Motor neuron (in vitro differentiated cells): ENCODE measurements around the gene TIMP1. TPM values are rescaled to one million over a fixed set of nuclear protein-coding genes. Genes with fewer than 3 reads are reported as not detected.
"Not testable (repeated sequence)": the region's sequence is repeated elsewhere in the genome, so short reads cannot be mapped to it uniquely, and the experiment has no call there.

Experiments used
- ATAC-seq, 8 experiments: fragments of 200-7000 bp; cut with Tn5 transposase; replicated peaks in 6 of 8; 2 replicates each; pipeline ENCODE4 v1.8.0; 2021; ENCODE audit warnings: mild to moderate bottlenecking in 8 of 8, moderate library complexity in 8 of 8
- H3K27ac ChIP-seq, 2 donors: fragments of 250-450 bp; sonication (Bioruptor Pico); 2 replicates each; pipeline ENCODE4 v1.9.0; 2021; ENCODE audit warnings: antibody characterized with exemption in 2 of 2, mild to moderate bottlenecking in 2 of 2, moderate library complexity in 1 of 2
- H3K4me1 ChIP-seq, 2 donors: fragments of 250-450 bp; sonication (Bioruptor Pico); replicated peaks in 1 of 2; 2 replicates each; pipeline ENCODE4 v1.6.1; 2021; ENCODE audit warnings: antibody characterized with exemption in 2 of 2, mild to moderate bottlenecking in 2 of 2, moderate library complexity in 1 of 2
- H3K4me3 ChIP-seq, 5 donors: fragments of 250-450 bp; sonication (Bioruptor Pico); 2 replicates each; pipeline ENCODE4 v1.9.0; 2021; ENCODE audit warnings: antibody characterized with exemption in 5 of 5, mild to moderate bottlenecking in 5 of 5, moderate library complexity in 4 of 5
- WGBS, 10 experiments: fragments of 450-650 bp; shearing (Covaris generic); methylation state at CpG; one replicate each; pipeline ENCODE4 v1.0.0; 2022; 5-methylcytosine and 5-hydroxymethylcytosine counted together
- in situ Hi-C, 9 experiments: fragments of 400-800 bp; cut with MboI; loops; one replicate each; pipeline ENCODE4 v1.15.0; 2021; ENCODE audit warnings: low sequenced_read_pairs in 9 of 9, low pct_unique_long_range_greater_than_20kb in 2 of 9; ENCODE audit not compliant: unreplicated experiment in 9 of 9
- total RNA-seq, 8 experiments: library from RNA; unstranded; fragments of 300-600 nt; gene quantifications; 2 replicates each; pipeline versions ENCODE4 v1.2.3 to v1.2.4, GENCODE V29; 2022

Gene TIMP1
- total RNA-seq, 8 experiments from 2014 or later, result 27.2 to 9,569 (median 190) TPM

DNA sequence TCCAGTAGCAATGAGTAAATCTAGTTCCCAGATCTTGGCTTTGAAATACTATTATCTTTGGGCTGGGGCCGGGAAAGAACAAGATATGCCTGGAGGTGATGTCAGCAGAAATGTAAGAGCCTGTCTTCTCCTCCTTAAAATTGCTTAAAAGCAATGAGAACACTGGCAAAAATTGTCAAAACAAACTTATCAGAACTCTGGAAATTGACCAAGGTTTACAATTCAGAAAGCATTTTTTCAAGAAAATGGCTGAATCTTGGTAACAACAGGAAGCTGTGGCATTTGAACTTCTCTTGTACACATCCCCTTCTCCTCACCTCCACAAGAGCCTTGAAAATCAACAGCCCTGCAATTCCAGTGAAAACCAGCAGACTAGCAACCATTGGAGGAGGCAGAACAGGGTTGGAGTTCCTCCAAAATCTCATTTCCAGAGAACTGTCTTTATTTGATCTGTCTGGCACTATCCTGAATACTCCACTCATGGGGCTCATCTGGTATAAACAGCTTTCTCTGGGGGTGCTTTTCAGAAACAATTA, 13.5 kb downstream of the TIMP1 start:
- peak in 3 of 8 experiments; percentile 71 to 84 (median 74) for ATAC-seq

DNA sequence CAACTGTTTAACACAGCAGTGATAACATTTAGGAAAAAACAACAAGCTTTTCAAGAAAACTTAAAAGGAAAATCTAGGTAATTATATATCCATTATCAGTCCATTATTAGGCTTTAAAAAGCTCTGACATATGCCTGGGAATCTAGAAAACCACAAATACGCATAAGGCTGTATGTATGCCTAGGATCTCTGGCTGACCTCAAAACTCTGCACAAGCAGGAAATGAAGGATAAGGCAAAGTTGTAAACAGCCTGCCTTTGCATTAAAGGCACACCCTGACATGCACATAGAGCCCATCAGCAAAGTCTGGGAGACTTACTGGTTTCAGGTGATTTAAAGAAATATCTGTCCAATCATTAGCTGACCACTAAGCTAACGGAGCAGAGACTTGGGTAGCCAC, 14.0 kb downstream of the TIMP1 start:
- no peaks in the 10 kb centered on the region for H3K4me1 ChIP-seq
- peak in 3 of 8 experiments; percentile 90 to 98 (median 96) for ATAC-seq
- in situ Hi-C loops, result no loop called here
- H3K27ac ChIP-seq, result no peak overlapping the region
- no peak overlapping the region for H3K4me3 ChIP-seq
- 0 to 88% (median 80%) methylated on average over 1 to 2 of the region's 2 CpGs; no CpG with 5 or more reads in 7 of the 10 experiments for WGBS, 10 experiments

More for the DNA sequence above, 13.5 kb downstream of the TIMP1 start:
- 60 to 100% methylated on average over 1 of the region's 1 CpG; no CpG with 5 or more reads in 8 of the 10 experiments for WGBS, 10 experiments
- Histone ChIP-seq H3K27ac (no peak overlapping the region), H3K4me1 (no peaks in the 10 kb centered on the region), H3K4me3 (no peak overlapping the region)
- in situ Hi-C loops, result no loop called here

DNA sequence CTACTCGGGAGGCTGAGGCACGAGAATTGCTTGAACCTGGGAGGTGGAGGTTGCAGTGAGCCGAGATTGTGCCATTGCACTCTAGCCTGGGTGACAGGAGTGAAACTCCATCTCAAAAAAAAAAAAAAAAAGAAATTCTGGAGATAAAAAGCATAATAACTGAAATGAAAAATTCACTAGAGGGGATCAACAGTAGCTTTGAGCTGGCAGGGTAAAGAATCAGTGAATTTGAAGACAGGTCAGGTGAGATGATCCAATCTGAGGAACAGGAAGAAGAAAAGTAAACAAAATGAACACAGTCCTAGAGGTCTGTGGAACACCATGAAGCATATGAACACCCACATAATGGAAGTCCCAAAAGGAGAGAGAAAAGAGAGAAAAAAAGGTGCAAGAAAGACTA, 15.0 kb downstream of the TIMP1 start:
- WGBS, 10 experiments, result 49% methylated on average over 3 of the region's 3 CpGs; no CpG with 5 or more reads in 9 of the 10 experiments
- in situ Hi-C loops, result no loop called here
- Histone ChIP-seq H3K27ac (no peak overlapping the region), H3K4me3 (no peak overlapping the region), H3K4me1 (no peaks in the 10 kb centered on the region)
- ATAC-seq, result no peak

DNA sequence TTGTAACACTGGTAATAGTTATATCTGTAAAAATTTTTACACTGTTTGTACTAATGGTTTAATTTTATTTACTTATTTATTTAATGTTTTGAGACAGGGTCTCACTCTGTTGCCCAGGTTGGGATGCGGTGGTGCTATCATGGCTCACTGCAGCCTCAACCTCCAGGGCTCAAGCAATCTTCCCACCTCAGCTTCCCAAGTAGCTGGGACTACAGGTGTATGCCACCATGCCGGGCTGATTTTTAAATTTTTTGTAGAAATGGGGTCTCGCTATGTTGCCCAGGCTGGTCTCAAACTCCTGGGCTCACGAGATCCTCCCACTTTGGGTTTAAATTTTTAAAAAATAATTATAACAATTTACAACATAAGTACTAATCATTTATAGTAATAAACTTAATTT, 20.9 kb downstream of the TIMP1 start:
- in situ Hi-C loops, ATAC-seq: not testable (repeated sequence)

DNA sequence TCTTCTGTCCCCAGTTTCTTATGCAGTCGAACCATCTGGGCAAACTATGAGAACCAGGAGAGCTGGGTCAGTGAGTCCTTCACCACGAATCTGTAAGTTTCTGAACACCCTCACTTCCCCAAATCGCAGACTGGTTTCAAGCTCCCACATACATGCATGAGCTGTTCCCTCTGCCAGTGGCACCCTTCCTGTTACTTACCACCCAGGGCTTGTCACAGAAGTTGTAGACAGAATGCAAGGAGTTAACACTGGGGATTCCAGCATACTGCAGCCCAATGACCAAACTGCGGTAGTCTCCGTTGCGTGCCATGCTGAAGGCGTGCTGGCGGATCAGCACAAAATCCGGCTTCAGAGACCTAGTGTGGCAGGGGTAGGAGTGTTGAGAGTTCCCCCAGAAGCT, 22.8 kb downstream of the TIMP1 start:
- 59 to 100% (median 100%) methylated on average over 1 to 8 of the region's 9 CpGs; no CpG with 5 or more reads in 7 of the 10 experiments for WGBS, 10 experiments
- in situ Hi-C loops, result no loop called here

More for the DNA sequence above, 20.9 kb downstream of the TIMP1 start:
- not testable (repeated sequence) for H3K4me1 ChIP-seq, H3K4me3 ChIP-seq, H3K27ac ChIP-seq
- WGBS, 10 experiments, result 39 to 90% (median 80%) methylated on average over 2 to 4 of the region's 4 CpGs; no CpG with 5 or more reads in 6 of the 10 experiments

DNA sequence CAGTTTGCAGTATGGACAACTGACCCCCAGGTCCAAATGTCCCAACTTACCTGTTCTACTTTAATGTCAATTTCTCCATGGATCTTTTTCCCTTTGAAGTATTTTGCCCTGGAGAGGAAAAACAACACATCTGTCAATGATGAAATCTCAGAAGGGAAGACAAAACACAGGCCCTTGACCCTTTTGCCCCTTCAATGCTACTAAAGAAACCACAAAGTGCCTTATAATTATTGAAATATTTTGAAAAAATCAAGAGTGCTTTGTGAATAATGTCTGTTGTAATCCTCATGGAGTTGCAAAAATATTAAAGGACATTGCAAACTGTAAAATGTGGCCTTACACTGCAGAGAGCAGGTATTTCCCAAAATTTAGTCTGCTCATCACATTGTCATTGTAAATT, 24.9 kb downstream of the TIMP1 start:
- ATAC-seq, result no peak
- Histone ChIP-seq H3K4me3 (no peak overlapping the region), H3K4me1 (peaks cover 0 to 3% of the 10 kb centered on the region in 2 donors), H3K27ac (no peak overlapping the region)
- in situ Hi-C loops, result no loop called here

More for the DNA sequence above, 22.8 kb downstream of the TIMP1 start:
- H3K4me3 ChIP-seq, result no peak overlapping the region
- peaks cover 0 to 3% of the 10 kb centered on the region in 2 donors for H3K4me1 ChIP-seq
- H3K27ac ChIP-seq, result no peak overlapping the region
- no peak for ATAC-seq

DNA sequence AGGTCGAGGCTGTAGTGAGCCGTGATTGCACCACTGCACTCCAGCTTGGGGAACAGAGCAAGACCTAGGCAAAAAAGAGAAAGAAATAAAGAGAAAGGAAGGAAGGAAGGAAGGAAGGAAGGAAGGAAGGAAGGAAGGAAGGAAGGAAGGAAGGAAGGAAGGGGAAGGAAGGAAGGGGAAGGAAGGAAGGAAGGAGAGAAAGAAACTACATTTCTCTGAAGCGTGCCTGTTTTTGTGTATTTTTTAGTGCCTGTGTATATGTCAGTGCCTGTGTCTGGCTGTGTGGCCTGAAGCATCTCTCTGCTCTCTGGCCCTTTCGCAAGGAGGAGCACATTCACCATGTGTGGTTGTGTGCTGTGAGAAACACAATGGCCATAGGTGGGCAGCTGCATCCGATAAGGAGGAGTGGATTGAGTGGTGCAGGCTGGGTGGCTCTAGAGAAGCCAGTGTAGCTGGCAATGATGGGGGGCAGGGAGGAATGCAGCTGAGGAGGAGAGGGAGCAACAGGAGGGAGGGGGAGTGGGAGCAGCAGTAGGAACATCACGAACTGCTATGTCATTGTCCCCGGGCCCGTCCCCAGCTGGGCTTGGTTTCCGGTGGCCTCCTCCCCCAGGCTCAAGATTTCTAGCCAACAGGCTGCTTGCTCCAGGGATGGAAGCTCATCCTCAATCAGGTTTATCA, 26.0 kb downstream of the TIMP1 start:
- Histone ChIP-seq H3K4me3 (no peak overlapping the region), H3K27ac (no peak overlapping the region), H3K4me1 (peaks cover 0 to 3% of the 10 kb centered on the region in 2 donors)
- in situ Hi-C loops, result no loop called here
- ATAC-seq, result peak in 6 of 8 experiments; percentile 28 to 95 (median 91)
- 0 to 80% (median 60%) methylated on average over 1 of the region's 9 CpGs; no CpG with 5 or more reads in 7 of the 10 experiments for WGBS, 10 experiments

DNA sequence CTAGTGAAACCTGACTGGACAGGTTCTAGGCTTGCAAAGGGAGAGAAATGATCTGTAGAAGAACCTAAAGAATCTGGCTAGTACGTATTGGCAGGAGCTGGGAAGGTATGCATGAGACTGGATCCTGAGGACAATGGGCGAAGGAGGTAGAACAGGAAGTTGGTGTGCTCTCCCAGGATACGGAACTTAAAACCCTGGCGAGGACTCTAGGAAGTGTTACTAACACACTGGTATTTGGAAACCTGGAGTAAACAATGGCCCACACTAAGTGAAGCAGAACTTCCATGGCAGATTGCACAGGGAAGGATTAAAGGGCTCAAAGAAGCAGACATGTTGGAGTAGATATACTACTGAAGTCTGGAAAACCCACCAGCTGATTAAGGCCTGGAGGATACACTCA, 28.3 kb downstream of the TIMP1 start:
- in situ Hi-C loops, result no loop called here
- Histone ChIP-seq H3K4me1 (peaks cover 0 to 3% of the 10 kb centered on the region in 2 donors), H3K4me3 (no peak overlapping the region), H3K27ac (no peak overlapping the region)
- 45% methylated on average over 4 of the region's 4 CpGs; no CpG with 5 or more reads in 9 of the 10 experiments for WGBS, 10 experiments
- ATAC-seq, result no peak

DNA sequence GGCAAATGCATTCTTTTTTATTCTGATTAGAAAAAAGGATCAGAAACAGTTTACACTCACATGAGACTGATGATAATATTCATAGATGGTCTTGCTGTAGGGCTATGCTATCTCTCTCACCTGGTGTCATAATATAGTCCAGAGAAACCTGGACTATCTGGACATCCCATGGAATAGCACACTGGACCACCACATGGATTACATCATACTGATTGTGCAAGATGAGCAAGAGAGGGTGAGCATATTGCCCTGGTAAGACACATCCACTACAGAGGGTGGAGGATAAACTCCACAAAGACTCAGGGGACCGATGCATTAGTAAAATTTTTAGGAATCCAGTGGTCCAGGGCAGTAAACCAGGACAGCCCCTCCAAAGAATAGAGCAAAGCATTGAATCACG, 29.3 kb downstream of the TIMP1 start:
- 40 to 100% (median 50%) methylated on average over 1 to 2 of the region's 2 CpGs; no CpG with 5 or more reads in 7 of the 10 experiments for WGBS, 10 experiments
- no peak for ATAC-seq
- H3K4me1 ChIP-seq, result peaks cover 0 to 3% of the 10 kb centered on the region in 2 donors
- in situ Hi-C loops, result no loop called here
- H3K4me3 ChIP-seq, result no peak overlapping the region
- no peak overlapping the region for H3K27ac ChIP-seq

DNA sequence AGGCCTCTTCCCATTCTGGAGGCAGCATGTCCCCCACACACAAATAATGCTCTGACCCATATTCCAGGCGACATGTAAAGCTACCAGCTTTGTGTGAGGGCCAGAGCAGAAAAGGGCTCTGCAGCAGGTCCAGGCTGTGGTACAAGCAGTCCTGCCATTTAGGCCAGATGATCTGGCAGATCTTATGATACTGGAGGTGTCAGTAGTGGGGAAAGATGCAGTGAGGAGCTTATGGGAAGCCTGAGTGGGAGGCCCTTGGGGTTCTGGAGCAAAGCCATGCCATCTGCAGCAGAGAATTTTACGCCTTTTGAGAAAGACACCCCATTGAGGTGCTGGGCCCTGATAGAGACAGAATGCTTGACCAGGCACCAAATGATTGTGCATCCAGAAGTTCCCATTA, 29.7 kb downstream of the TIMP1 start:
- Histone ChIP-seq H3K4me1 (peaks cover 0 to 3% of the 10 kb centered on the region in 2 donors), H3K4me3 (no peak overlapping the region), H3K27ac (no peak overlapping the region)
- ATAC-seq, result no peak
- 0 to 100% (median 18%) methylated on average over 1 to 2 of the region's 2 CpGs; no CpG with 5 or more reads in 7 of the 10 experiments for WGBS, 10 experiments
- in situ Hi-C loops, result no loop called here

DNA sequence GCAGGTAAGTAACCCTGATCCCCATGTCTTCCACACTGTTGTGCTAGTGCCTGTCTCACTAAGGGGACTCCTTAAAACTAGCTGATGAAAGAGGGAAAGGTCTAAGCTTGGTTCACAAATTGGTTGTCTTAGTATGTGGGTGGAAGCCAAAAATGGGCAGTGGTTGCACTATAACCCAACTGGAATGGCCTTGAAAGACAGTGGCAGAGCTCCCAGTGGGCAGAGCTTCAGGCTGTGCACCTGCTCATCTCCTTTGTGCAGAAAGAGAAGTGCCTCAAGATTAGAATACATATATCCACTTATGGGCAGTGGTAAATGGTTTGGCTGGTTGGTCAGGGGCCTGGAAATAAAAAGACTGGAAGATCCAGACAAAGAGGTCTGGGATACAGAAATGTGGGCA, 30.2 kb downstream of the TIMP1 start:
- in situ Hi-C loops, result no loop called here
- Histone ChIP-seq H3K27ac (no peak overlapping the region), H3K4me1 (peaks cover 0 to 3% of the 10 kb centered on the region in 2 donors), H3K4me3 (no peak overlapping the region)
- ATAC-seq, result no peak

DNA sequence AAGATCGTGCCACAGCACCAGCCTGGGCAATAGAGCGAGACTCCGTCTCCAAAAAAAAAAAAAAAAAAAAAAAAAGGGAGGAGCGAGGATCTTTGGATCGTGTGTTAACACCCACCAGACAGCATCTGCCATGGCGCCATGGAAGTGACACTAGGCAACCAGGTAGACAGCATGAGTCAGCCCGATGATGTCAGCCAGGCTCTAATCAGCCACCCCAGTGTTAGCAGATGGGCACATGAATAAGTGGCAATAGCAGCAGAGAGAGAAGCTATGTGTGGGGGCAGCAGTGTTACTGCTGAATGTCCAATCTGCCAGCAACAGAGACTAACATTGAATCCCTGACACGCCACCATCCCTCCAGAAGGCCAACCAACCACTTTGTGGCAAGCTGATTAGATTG, 30.8 kb downstream of the TIMP1 start:
- WGBS, 10 experiments, result 57 to 80% methylated on average over 1 to 6 of the region's 8 CpGs; no CpG with 5 or more reads in 8 of the 10 experiments
- Histone ChIP-seq H3K4me3 (no peak overlapping the region), H3K4me1 (peaks cover 3% of the 10 kb centered on the region in 2 donors), H3K27ac (no peak overlapping the region)
- peak in 3 of 8 experiments; percentile 37 to 65 (median 42) for ATAC-seq
- in situ Hi-C loops, result no loop called here

DNA sequence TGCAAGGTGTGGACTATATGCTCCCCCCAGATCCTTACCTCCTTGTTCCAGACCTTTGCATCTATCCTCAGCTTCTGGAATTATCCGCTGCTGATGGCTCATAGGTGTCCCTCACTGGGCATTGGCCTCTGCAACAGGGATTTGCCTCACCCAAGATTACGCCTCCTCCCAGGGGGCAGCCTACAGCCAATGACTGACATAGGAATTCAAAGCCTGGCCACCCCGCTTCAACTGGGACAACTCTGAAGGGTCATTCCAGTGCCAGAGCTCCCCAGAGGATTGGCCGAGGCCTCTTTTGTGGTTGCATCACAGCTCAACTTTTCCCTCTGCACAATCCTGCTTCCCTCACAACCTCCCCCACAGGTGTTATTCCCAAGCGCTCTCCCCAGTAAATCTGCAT, 32.4 kb downstream of the TIMP1 start:
- in situ Hi-C loops, result no loop called here
- peaks cover 0 to 6% of the 10 kb centered on the region in 2 donors for H3K4me1 ChIP-seq
- no peak for ATAC-seq
- no peak overlapping the region for H3K4me3 ChIP-seq
- 0 to 83% (median 72%) methylated on average over 1 to 5 of the region's 5 CpGs; no CpG with 5 or more reads in 7 of the 10 experiments for WGBS, 10 experiments
- H3K27ac ChIP-seq, result no peak overlapping the region
